Activated CD4-positive, CD25-positive, alpha-beta regulatory T cell treated with anti-CD3 and anti-CD28 coated beads, Interleukin-2, amount 50 U/mL, for 24 hours (primary cell): Measurements from ENCODE around the gene CRYGC.

Experiments
- ATAC-seq, 2 donors: fragments of 150-1000 bp; cut with Tn5 transposase; one replicate each; pipeline ENCODE4 v1.10.0; 2021; ENCODE audit warnings: mild to moderate bottlenecking in 1 of 2, moderate library complexity in 1 of 2

Gene CRYGC

DNA sequence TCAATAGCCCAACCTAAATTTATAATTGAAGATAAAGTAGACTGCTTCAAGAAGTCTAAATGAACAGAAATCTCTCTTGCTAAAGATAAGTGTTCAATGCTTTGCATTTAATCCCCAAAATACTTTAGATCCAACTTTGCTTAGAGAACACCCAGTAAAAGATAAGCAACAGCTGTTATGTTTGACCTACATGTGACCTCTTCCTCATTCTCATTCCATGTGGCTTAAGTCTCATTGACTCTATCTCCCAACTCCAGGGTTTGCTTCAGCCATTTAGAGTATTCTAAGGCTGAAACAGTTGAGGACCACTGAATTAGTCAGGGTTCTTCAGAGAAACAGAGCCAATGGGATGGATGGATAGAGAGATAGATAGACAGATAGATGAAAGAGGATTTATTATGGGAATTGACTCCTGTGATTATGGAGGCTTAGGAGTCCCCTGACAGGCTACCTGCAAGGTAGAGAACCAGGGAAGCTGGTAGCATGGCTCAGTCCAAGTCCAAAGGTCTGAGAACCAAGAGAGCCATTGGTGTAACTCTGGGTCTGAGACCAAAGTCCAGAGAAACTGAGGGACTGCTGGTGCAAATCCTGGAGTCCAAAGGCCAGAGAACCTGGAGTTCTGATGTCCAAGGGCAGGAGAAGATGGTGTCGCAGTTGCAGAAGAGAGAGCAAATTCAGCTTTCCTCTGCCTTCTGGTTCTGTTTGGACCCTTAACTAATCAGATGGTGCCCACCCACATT lies 37.4 kb downstream of the CRYGC start:
- ATAC-seq: no peak

GRCh38 chr2:208090420-208090819 lies 39.2 kb downstream of the CRYGC start:
- no peak for ATAC-seq

DNA sequence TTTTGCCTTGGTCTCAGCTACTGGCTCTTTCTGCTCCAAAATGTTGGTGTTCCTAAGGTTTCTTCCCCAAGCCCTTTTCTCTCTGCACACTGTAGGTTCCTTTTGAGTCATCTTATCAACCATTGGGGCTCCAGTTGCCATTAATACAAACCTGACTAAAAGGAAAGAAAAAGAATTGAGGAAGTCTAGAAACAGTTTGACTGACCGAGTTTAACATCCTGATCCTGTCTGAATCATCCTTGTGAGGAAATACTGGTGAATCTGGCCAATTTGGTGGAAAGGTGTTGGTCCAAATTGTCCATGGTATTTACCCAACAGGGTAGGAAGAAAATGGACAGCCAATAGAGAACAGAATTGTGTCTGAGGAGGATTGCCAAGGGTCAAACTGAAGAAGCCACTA lies 43.6 kb downstream of the CRYGC start:
- no peak for ATAC-seq

DNA sequence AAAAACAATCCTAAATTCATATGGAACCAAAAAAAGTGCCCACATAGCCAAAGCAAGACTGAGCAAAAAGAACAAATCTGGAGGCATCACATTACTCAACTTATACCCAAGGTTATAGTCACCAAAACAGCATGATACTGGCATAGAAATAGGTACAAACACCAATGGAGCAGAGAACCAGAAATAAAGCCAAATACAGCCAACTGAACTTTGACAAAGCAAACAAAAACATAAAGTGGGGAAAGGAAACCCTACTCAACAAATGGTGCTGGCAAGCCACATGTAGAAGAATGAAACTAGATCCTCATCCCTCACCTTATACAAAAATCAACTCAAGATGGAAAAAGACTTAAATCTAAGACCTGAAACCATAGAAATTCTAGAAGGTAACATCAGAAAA lies 45.8 kb downstream of the CRYGC start:
- ATAC-seq: no peak
